ENCODE data around the gene LMAN1L.
"Not testable (repeated sequence)": the region's sequence is repeated elsewhere in the genome, so short reads cannot be mapped to it uniquely, and the experiment has no call there.

LMAN1L gene

GRCh38 chr15:74782259-74783071 is 30.2 kb upstream of the LMAN1L start:
- peak; percentile 61 for DNase-seq (ENCODE audit: low read depth)

GRCh38 chr15:74783072-74783807 is 29.4 kb upstream of the LMAN1L start:
- no peak for DNase-seq (ENCODE audit: low read depth)

- DNase-seq (ENCODE audit: low read depth) = no peak
Observed at GRCh38 chr15:74783808-74784175, 28.8 kb upstream of the LMAN1L start.

- no peak for DNase-seq (ENCODE audit: low read depth)
Observed at GRCh38 chr15:74784426-74785193, 28.0 kb upstream of the LMAN1L start.

- no peak for DNase-seq (ENCODE audit: low read depth)
Observed at GRCh38 chr15:74785194-74786032, 27.2 kb upstream of the LMAN1L start.

GRCh38 chr15:74786081-74786480 is 26.6 kb upstream of the LMAN1L start:
- not testable (repeated sequence) for DNase-seq (ENCODE audit: low read depth)

GRCh38 chr15:74786551-74787165 is 26.0 kb upstream of the LMAN1L start:
- DNase-seq (ENCODE audit: low read depth) = no peak

GRCh38 chr15:74787251-74788041 is 25.2 kb upstream of the LMAN1L start:
- DNase-seq (ENCODE audit: low read depth) = peak; percentile 76

GRCh38 chr15:74788042-74788682 is 24.5 kb upstream of the LMAN1L start:
- no peak for DNase-seq (ENCODE audit: low read depth)

- no peak for DNase-seq (ENCODE audit: low read depth)
Observed at GRCh38 chr15:74788683-74789151, 23.9 kb upstream of the LMAN1L start.

GRCh38 chr15:74789171-74789631 is 23.4 kb upstream of the LMAN1L start:
- DNase-seq (ENCODE audit: low read depth) = no peak

GRCh38 chr15:74789741-74790079 is 22.9 kb upstream of the LMAN1L start:
- DNase-seq (ENCODE audit: low read depth) = no peak

- DNase-seq (ENCODE audit: low read depth) = no peak
Observed at GRCh38 chr15:74790080-74790916, 22.3 kb upstream of the LMAN1L start.

GRCh38 chr15:74791007-74791406 is 21.6 kb upstream of the LMAN1L start:
- no peak for DNase-seq (ENCODE audit: low read depth)

GRCh38 chr15:74791667-74792066 is 21.0 kb upstream of the LMAN1L start:
- no peak for DNase-seq (ENCODE audit: low read depth)

- DNase-seq (ENCODE audit: low read depth) = no peak
Observed at GRCh38 chr15:74792227-74793016, 20.2 kb upstream of the LMAN1L start.

GRCh38 chr15:74793135-74794028 is 19.3 kb upstream of the LMAN1L start:
- peak; percentile 72 for DNase-seq (ENCODE audit: low read depth)
